Activated CD4-positive, alpha-beta T cell treated with anti-CD3 and anti-CD28 coated beads, Interleukin-2, amount 50 U/mL, for 1 hour (primary cell): ENCODE measurements around the gene RNASE9.
"Not testable (repeated sequence)": the region's sequence is repeated elsewhere in the genome, so short reads cannot be mapped to it uniquely, and the experiment has no call there.

ENCODE experiments used
- DNase-seq: peaks from one replicate; pipeline ENCODE4 v3.0.0-alpha.2; 2020

The RNASE9 gene

DNA sequence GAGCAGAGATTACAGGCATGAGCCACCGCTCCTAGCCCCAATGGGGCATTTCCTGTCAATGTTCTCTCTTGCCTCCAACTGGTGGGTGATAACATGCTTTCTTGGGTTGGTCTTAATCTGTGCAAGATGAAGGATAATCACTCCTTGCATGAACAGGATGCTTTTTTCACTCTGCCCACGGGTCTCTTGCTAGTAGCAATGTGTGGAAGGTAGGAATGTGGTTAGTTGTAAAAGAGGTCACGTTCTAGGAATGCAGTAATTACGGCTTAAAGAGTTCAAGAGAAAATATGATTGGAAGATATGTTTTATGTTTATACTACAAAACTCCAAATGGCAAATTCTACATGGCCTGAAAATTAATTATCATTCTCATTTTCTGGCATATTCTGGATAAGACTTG lies 45.0 kb downstream of the RNASE9 start:
- DNase-seq = no peak

DNA sequence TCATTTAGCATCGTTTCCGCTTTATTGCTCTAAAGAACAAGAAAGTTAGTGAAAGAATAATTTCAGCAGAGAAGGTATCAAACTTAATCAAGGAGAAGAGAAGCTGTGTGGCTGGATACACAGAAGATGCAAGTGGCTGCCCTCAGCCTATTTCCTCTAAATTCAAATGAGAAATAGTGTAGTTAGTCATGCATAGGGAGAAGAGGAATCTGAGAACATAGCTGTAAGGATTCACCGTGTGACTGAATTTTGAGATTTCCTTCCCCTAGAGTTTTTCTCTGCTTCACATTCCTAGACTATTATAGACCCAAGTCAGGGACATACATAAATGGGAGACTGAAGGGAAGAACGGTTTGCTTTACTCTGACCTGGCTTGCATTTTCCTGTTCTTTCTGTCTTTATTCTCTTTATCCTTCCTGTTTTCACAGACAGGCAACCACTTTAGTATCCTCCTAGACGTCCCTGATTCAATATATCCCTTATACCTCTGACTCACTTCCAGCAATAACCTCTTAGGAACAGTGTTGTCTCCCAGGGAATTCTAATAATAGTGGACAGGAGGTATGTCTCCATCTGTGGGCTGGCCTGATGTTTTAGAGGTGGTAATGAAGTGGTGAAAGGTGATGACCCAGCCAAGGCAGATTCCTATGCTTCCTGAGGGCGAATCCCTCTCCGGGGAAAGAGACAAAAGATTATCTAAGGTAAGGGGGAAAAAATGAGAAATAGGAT lies 48.5 kb downstream of the RNASE9 start:
- no peak for DNase-seq

DNA sequence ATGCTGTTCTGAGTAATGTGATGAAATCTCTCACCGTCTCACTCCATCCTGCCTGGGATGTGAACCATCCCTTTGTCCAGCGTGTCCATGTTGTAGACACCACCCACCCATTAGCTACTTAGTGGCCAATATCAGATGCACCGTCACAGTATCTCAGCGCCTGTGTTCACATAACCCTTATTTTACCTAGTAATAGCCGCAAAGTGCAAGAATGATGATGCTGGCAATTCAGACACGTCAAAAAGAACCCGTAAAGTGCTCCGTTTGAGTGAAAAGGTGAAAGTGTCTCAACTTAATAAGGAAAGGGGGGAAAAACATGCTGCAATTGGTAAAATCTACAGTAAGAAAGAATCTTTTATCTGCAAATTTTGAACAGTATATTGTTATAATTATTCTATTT lies 52.5 kb downstream of the RNASE9 start:
- no peak for DNase-seq

DNA sequence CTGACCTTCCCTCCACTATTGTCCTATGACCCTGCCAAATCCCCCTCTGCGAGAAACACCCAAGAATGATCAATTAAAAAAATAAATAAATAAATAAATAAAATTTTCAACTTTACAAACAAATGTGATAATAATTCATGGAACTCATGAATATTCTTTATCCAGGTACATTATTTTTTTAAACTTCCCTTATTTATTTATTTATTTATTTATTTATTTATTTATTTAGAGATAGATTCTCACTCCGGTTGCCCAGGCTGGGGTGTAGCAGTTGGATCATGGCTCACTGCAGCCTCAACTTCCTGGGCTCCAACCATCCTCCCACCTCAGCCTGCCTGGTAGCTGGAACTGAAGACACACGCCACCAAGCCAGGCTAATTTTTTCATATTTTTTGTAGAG lies 53.3 kb downstream of the RNASE9 start:
- not testable (repeated sequence) for DNase-seq

DNA sequence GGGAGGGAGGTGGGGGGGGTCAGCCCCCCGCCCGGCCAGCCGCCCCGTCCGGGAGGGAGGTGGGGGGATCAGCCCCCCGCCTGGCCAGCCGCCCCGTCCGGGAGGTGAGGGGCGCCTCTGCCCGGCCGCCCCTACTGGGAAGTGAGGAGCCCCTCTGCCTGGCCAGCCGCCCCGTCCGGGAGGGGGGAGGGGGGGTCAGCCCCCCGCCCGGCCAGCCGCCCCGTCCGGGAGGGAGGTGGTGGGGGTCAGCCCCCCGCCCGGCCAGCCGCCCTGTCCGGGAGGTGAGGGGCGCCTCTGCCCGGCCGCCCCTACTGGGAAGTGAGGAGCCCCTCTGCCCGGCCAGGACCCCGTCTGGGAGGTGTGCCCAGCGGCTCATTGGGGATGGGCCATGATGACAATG lies 54.1 kb downstream of the RNASE9 start:
- not testable (repeated sequence) for DNase-seq

DNA sequence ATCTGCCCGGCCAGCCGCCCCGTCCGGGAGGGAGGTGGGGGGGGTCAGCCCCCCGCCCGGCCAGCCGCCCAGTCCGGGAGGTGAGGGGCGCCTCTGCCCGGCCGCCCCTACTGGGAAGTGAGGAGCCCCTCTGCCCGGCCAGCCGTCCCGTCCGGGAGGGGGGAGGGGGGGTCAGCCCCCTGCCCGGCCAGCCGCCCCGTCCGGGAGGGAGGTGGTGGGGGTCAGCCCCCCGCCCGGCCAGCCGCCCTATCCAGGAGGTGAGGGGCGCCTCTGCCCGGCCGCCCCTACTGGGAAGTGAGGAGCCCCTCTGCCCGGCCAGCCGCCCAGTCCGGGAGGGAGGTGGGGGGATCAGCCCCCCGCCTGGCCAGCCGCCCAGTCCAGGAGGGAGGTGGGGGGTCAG lies 54.6 kb downstream of the RNASE9 start:
- DNase-seq = not testable (repeated sequence)
